ENCODE measurements around the gene REXO5. TPM values are rescaled to one million over a fixed set of nuclear protein-coding genes. Genes with fewer than 3 reads are reported as not detected.

Gene REXO5
- total and polyA plus RNA-seq, 4 donors, result 10.8 to 12.7 (median 11.5) TPM

DNA sequence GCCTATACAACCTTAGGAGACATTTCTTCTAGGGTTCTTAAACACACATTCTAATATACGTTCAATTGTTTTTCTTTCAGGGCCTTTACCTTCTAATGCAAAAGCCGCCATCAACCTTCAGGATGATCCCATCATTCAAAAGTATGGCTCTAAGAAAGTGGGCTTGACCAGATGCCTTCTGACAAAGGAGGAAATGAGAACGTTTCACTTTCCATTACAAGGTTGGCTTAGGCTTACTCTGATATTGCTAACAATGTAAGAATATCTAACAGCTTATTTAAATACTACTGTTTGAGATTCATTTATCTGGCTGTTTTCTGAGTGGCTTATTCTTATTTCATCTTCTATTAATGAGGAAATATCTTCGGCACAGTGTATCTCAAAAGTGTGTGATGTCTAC is 15.4 kb downstream of the REXO5 start:
- no peaks in the 10 kb centered on the region for H3K9me3 ChIP-seq (ENCODE audit: control insufficient read depth, insufficient read depth, low read length)
- no peak overlapping the region for H3K27ac ChIP-seq (ENCODE audit: low read depth, low read length)
- DNase-seq (ENCODE audit: low read depth in 4 of 6, low spot score in 6 of 6), result no peak
- 100% methylated on average over 1 of the region's 4 CpGs for WGBS (ENCODE audit: insufficient coverage)
- no peak overlapping the region for H3K4me3 ChIP-seq (ENCODE audit: low read depth, low read length)
- no peaks in the 10 kb centered on the region for H3K27me3 ChIP-seq (ENCODE audit: control insufficient read depth, insufficient read depth, low read length)
- H3K36me3 ChIP-seq (ENCODE audit: control insufficient read depth, insufficient read depth, low read length), result peaks cover 4% of the 10 kb centered on the region
- no peaks in the 10 kb centered on the region for H3K4me1 ChIP-seq (ENCODE audit: control insufficient read depth, insufficient read depth, low read length)

DNA sequence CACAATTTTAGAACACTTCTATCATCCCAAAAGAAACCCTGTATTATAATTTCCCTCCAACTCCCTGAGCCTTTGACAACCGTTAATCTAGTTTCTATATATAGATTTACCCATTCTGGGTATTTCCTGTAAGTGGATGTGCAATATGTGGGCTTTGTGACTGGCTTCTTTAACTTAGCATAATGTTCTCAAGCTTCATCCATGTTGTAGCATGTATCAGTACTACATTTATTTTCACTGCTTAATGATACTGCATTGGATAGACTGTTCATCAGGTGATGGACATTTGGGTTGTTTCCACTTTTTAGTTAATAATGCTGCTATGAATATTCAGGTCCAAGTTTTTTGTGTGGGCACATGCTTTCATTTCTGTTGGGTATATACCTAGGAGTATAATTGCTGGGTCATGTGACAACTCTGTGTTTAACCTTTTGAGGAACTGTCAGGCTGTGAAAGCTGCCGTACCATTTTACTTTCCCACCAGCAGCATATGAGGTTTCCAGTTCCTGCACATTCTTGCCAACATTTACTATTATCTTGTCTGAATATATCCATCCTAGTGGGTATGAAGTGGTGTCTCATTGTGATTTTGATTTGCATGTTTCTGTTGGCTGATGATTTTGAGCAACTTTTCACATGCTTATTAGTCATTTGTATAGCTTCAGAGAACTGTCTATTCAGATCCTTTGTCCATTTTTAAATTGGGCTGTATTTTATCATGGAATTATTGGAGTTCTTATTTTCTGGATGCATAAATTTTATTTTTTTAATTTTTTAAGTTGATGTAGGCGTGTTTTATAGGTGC is 16.4 kb downstream of the REXO5 start:
- no peaks in the 10 kb centered on the region for H3K27me3 ChIP-seq (ENCODE audit: control insufficient read depth, insufficient read depth, low read length)
- no CpG with 5 or more reads among the region's 3 CpGs for WGBS (ENCODE audit: insufficient coverage)

DNA sequence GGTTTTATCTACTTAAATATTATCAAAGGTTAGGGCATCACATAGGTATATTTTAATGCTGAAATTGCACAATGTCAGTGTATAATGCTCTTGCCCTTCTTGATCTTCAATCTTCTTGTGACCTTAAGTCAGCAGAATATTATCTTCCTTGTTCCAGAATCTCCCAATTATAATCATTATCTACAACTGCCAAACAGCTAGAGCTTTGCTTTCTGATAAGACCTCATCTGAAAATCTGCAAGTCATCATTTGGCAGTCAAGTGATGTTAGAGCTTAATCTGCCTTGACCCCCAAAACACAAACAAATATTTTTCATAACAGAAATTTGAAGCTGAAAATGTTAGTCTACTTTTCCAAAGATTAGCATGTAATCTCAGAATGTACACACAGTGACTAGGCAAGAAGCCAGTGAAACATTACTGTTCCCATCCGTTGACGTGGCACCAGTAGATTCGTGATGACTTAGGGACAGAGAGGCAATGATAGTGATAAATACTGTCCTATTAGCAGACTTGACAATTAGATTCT is 19.8 kb downstream of the REXO5 start:
- no peaks in the 10 kb centered on the region for H3K4me1 ChIP-seq (ENCODE audit: control insufficient read depth, insufficient read depth, low read length)
- no peak for DNase-seq (ENCODE audit: low read depth in 4 of 6, low spot score in 6 of 6)
- H3K27ac ChIP-seq (ENCODE audit: low read depth, low read length), result no peak overlapping the region
- H3K4me3 ChIP-seq (ENCODE audit: low read depth, low read length), result no peak overlapping the region
- WGBS (ENCODE audit: insufficient coverage), result 100% methylated on average over 3 of the region's 3 CpGs
- no peaks in the 10 kb centered on the region for H3K27me3 ChIP-seq (ENCODE audit: control insufficient read depth, insufficient read depth, low read length)
- no peaks in the 10 kb centered on the region for H3K9me3 ChIP-seq (ENCODE audit: control insufficient read depth, insufficient read depth, low read length)
- peaks cover 3% of the 10 kb centered on the region for H3K36me3 ChIP-seq (ENCODE audit: control insufficient read depth, insufficient read depth, low read length)

More for the DNA sequence above, 16.4 kb downstream of the REXO5 start:
- H3K4me3 ChIP-seq (ENCODE audit: low read depth, low read length), result no peak overlapping the region
- H3K36me3 ChIP-seq (ENCODE audit: control insufficient read depth, insufficient read depth, low read length), result peaks cover 4% of the 10 kb centered on the region
- H3K9me3 ChIP-seq (ENCODE audit: control insufficient read depth, insufficient read depth, low read length), result no peaks in the 10 kb centered on the region
- H3K27ac ChIP-seq (ENCODE audit: low read depth, low read length), result no peak overlapping the region
- H3K4me1 ChIP-seq (ENCODE audit: control insufficient read depth, insufficient read depth, low read length), result no peaks in the 10 kb centered on the region
- no peak for DNase-seq (ENCODE audit: low read depth in 4 of 6, low spot score in 6 of 6)

DNA sequence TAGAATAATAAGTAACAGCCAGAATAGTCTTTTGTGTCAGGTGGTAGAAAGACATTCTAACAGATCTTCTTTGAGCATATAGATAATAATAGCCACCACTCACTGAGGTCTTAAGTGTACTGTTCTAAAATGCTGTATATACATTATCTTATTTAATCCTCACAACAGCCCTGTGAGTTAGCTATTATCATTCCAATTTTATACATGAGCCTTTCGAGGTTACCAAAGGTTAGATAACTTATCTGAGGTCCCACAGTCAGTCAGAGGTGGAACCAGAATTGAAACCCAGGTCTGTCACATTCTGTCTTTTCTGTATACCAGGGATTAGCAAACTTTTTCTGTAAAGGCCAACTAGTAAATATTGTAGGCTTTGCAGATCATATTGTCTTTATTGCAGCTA is 23.2 kb downstream of the REXO5 start:
- no peak overlapping the region for H3K4me3 ChIP-seq (ENCODE audit: low read depth, low read length)
- H3K9me3 ChIP-seq (ENCODE audit: control insufficient read depth, insufficient read depth, low read length), result no peaks in the 10 kb centered on the region
- no peaks in the 10 kb centered on the region for H3K36me3 ChIP-seq (ENCODE audit: control insufficient read depth, insufficient read depth, low read length)
- DNase-seq (ENCODE audit: low read depth in 4 of 6, low spot score in 6 of 6), result no peak
- H3K27ac ChIP-seq (ENCODE audit: low read depth, low read length), result no peak overlapping the region
- WGBS (ENCODE audit: insufficient coverage), result 89% methylated on average over 1 of the region's 1 CpG
- no peaks in the 10 kb centered on the region for H3K4me1 ChIP-seq (ENCODE audit: control insufficient read depth, insufficient read depth, low read length)
- H3K27me3 ChIP-seq (ENCODE audit: control insufficient read depth, insufficient read depth, low read length), result no peaks in the 10 kb centered on the region

DNA sequence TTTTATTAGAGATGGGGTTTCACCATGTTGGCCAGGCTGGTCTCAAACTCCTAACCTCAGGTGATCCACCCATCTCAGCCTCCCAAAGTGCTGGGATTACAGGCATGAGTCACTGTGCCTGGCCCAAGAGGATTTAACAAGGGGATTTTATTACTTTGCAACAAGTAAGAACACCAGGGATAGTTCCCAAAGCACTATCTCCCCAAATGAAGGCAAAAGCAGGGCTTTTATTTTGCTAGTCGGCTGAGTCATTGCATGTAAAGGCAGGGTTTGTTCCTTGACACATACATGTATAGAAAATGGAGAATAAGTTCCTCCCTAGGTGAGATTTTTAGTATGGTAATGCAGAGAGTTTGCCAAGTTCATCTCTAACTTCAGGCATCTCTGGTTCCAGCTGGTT is 24.0 kb downstream of the REXO5 start:
- Histone ChIP-seq H3K9me3 (ENCODE audit: control insufficient read depth, insufficient read depth, low read length) (no peaks in the 10 kb centered on the region), H3K36me3 (ENCODE audit: control insufficient read depth, insufficient read depth, low read length) (peaks cover 3% of the 10 kb centered on the region), H3K4me1 (ENCODE audit: control insufficient read depth, insufficient read depth, low read length) (no peaks in the 10 kb centered on the region), H3K27me3 (ENCODE audit: control insufficient read depth, insufficient read depth, low read length) (no peaks in the 10 kb centered on the region), H3K4me3 (ENCODE audit: low read depth, low read length) (no peak overlapping the region), H3K27ac (ENCODE audit: low read depth, low read length) (no peak overlapping the region)
- no peak for DNase-seq (ENCODE audit: low read depth in 4 of 6, low spot score in 6 of 6)
- WGBS (ENCODE audit: insufficient coverage), result no CpG with 5 or more reads among the region's 1 CpG

DNA sequence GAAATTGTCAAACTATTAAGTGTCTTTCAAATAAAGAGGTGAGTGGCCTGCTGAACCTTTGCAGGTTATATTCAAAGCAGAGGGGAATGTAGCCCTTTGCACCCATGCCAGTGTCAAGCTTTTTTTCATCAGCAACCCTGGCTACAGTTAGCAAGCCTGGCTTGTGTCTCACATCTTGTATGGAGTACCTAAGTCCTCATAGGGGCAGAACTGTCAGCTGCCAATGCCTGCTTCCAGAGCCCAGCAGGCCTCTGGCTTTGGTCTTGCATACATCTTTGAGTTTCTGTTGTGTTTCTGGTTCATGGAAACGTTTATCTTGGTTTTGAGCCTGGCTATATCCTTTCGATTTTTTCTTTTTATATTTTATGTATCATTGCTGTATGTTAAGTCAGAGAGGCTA is 26.8 kb downstream of the REXO5 start:
- no peak overlapping the region for H3K27ac ChIP-seq (ENCODE audit: low read depth, low read length)
- H3K36me3 ChIP-seq (ENCODE audit: control insufficient read depth, insufficient read depth, low read length), result peaks cover 12% of the 10 kb centered on the region
- H3K9me3 ChIP-seq (ENCODE audit: control insufficient read depth, insufficient read depth, low read length), result peaks cover 2% of the 10 kb centered on the region
- WGBS (ENCODE audit: insufficient coverage), result no CpG with 5 or more reads among the region's 2 CpGs
- no peaks in the 10 kb centered on the region for H3K27me3 ChIP-seq (ENCODE audit: control insufficient read depth, insufficient read depth, low read length)
- peak in 1 of 6 donors; percentile 51 for DNase-seq (ENCODE audit: low read depth in 4 of 6, low spot score in 6 of 6)
- no peaks in the 10 kb centered on the region for H3K4me1 ChIP-seq (ENCODE audit: control insufficient read depth, insufficient read depth, low read length)
- no peak overlapping the region for H3K4me3 ChIP-seq (ENCODE audit: low read depth, low read length)

DNA sequence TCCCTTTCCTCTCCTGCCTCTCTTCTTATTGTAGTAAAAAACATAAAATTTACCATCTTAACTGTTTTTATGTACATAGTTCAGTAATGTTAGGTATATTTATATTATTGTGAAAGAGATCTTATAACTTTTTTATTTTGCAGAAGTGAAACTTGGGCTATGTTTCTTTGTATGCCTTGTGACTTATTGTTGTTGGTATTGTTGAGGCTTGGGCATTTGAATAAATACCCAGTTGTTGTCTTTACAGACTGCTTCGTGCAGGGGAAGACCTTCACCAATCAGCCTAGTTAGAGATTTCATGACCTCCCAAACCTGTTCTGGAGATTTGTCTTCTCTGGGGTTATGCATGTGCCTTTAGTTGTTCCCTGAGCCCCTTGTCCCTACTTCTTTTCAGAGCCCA is 31.9 kb downstream of the REXO5 start:
- Histone ChIP-seq H3K27ac (ENCODE audit: low read depth, low read length) (no peak overlapping the region), H3K9me3 (ENCODE audit: control insufficient read depth, insufficient read depth, low read length) (peaks cover 2% of the 10 kb centered on the region), H3K4me3 (ENCODE audit: low read depth, low read length) (no peak overlapping the region), H3K36me3 (ENCODE audit: control insufficient read depth, insufficient read depth, low read length) (peaks cover 12% of the 10 kb centered on the region), H3K27me3 (ENCODE audit: control insufficient read depth, insufficient read depth, low read length) (no peaks in the 10 kb centered on the region), H3K4me1 (ENCODE audit: control insufficient read depth, insufficient read depth, low read length) (no peaks in the 10 kb centered on the region)
- WGBS (ENCODE audit: insufficient coverage), result no CpG with 5 or more reads among the region's 1 CpG
- DNase-seq (ENCODE audit: low read depth in 4 of 6, low spot score in 6 of 6), result no peak

DNA sequence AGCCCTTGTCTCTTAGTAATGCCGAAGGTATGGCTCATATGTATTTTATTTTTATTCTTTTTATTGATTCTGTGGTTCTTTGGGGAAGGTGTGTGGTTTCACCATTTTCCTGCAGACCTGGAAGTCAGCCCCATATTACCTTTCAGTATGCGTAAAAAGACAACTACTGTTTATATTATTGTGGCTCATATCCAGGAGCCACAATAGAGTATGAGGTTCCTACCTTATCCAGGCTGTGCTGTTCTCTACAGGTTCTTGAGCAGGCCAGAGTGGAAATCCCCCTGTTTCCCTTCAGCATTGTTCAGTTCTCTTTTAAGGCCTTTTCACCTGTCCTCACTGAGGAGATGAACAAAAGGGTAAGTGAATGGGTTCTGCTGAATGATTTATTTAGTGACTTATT is 33.2 kb downstream of the REXO5 start:
- no peak for DNase-seq (ENCODE audit: low read depth in 4 of 6, low spot score in 6 of 6)
- no peak overlapping the region for H3K4me3 ChIP-seq (ENCODE audit: low read depth, low read length)
- no peaks in the 10 kb centered on the region for H3K4me1 ChIP-seq (ENCODE audit: control insufficient read depth, insufficient read depth, low read length)
- peaks cover 12% of the 10 kb centered on the region for H3K36me3 ChIP-seq (ENCODE audit: control insufficient read depth, insufficient read depth, low read length)
- H3K27me3 ChIP-seq (ENCODE audit: control insufficient read depth, insufficient read depth, low read length), result no peaks in the 10 kb centered on the region
- no peak overlapping the region for H3K27ac ChIP-seq (ENCODE audit: low read depth, low read length)
- H3K9me3 ChIP-seq (ENCODE audit: control insufficient read depth, insufficient read depth, low read length), result peaks cover 2% of the 10 kb centered on the region
- WGBS (ENCODE audit: insufficient coverage), result no CpG with 5 or more reads among the region's 2 CpGs

DNA sequence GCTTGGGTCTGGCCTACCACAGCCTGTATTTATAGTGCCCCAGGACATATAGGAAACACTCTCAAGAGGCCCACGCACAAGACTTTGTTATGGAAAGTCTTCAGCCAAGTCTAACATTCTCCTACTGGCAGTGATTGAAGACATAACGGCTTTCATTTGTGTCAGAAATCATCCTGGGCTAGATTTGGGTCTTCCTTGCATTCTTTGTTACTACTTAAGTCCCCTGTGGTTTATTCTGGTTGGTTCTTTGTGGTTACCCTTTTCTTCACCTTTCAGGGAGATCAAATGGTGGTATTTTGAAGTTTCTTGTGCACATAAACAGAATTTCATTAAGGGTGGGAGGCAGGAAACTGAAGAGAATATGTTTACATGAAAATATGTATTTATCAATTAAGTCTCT is 37.7 kb downstream of the REXO5 start:
- Histone ChIP-seq H3K27me3 (ENCODE audit: control insufficient read depth, insufficient read depth, low read length) (no peaks in the 10 kb centered on the region), H3K27ac (ENCODE audit: low read depth, low read length) (no peak overlapping the region), H3K4me3 (ENCODE audit: low read depth, low read length) (no peak overlapping the region), H3K4me1 (ENCODE audit: control insufficient read depth, insufficient read depth, low read length) (no peaks in the 10 kb centered on the region), H3K36me3 (ENCODE audit: control insufficient read depth, insufficient read depth, low read length) (peaks cover 11% of the 10 kb centered on the region), H3K9me3 (ENCODE audit: control insufficient read depth, insufficient read depth, low read length) (no peaks in the 10 kb centered on the region)
- DNase-seq (ENCODE audit: low read depth in 4 of 6, low spot score in 6 of 6), result no peak
- no CpG with 5 or more reads among the region's 2 CpGs for WGBS (ENCODE audit: insufficient coverage)

DNA sequence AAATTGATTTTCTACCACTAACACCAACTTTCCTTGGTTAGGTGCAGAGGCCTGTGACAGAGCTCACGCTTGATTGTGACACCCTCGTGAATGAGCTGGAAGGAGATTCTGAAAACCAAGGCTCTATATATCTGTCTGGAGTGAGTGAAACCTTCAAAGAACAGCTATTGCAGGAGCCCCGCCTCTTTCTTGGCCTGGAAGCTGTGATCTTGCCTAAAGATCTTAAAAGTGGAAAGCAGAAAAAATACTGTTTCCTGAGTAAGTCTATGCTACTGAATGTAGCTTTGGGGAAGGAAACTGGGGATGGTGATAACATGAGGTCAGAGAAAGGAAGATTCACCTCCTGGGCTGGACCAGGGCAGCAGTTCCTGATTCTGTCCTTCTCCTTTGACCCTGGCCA is 38.3 kb downstream of the REXO5 start:
- H3K4me1 ChIP-seq (ENCODE audit: control insufficient read depth, insufficient read depth, low read length), result no peaks in the 10 kb centered on the region
- H3K27me3 ChIP-seq (ENCODE audit: control insufficient read depth, insufficient read depth, low read length), result no peaks in the 10 kb centered on the region
- no peak overlapping the region for H3K4me3 ChIP-seq (ENCODE audit: low read depth, low read length)
- H3K36me3 ChIP-seq (ENCODE audit: control insufficient read depth, insufficient read depth, low read length), result peaks cover 13% of the 10 kb centered on the region
- H3K9me3 ChIP-seq (ENCODE audit: control insufficient read depth, insufficient read depth, low read length), result no peaks in the 10 kb centered on the region
- 83% methylated on average over 3 of the region's 3 CpGs for WGBS (ENCODE audit: insufficient coverage)
- no peak overlapping the region for H3K27ac ChIP-seq (ENCODE audit: low read depth, low read length)
- DNase-seq (ENCODE audit: low read depth in 4 of 6, low spot score in 6 of 6), result no peak
